NCI-H2227 (cell line): ENCODE results near the gene ATRNL1.

Experiments used
- DNase-seq: peaks from one replicate; lab custom pipeline; 2025; ENCODE audit not compliant: unreplicated experiment; lab: John Stamatoyannopoulos, UW

The ATRNL1 gene

GRCh38 chr10:115971921-115972320, 878.8 kb downstream of the ATRNL1 start:
- DNase-seq: no peak

GRCh38 chr10:115972426-115972825, 879.3 kb downstream of the ATRNL1 start:
- no peak for DNase-seq

DNA sequence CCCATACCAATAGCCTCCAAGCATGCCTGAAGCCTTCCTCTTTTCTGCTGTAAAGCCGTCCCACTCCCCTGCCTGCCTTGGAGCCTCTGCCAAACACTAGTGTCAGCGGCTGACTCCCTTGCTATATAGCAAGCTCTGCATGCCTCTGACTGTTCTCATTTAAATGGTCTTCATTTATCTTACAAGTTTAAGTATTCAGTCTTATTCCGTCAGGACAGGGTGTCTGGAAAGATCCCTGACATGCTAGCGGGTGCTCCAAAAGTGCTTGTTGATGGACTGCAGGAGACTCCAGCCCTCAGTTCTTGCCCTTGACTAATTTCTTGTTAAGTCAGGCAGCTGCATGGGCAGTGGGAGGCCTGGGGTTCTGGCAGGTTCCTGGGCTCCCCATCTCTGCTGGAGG, 881.2 kb downstream of the ATRNL1 start:
- DNase-seq: no peak

DNA sequence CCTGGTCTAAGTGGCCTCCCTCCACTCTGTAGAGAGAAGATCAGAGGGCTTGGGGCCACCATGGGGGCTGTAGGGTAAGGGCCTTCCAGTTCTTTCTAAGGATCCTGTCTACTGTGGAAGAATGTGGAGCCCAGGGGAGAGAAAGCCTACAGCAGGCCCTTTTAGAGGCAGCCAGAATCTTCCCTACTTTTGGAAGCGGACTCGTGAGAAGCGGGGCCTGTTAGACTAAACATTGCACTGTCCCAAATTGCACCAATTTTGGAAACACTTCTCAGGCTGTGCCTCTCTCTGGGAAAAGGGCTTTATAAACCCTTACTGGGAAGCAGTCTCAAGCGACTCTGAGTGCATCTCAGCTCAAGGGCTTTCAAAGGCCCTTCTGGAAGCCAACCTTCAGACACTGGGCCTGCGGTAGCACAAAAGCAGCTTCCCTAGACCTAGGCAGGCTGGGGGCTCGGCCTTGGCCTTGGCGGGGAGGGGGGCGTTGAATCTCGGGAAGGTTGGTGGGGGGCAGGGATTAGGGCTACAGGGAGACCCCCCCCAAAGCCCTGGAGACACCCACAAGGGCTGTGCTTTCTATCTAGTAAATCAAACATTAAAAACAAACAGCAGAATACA, 881.8 kb downstream of the ATRNL1 start:
- DNase-seq: no peak

DNA sequence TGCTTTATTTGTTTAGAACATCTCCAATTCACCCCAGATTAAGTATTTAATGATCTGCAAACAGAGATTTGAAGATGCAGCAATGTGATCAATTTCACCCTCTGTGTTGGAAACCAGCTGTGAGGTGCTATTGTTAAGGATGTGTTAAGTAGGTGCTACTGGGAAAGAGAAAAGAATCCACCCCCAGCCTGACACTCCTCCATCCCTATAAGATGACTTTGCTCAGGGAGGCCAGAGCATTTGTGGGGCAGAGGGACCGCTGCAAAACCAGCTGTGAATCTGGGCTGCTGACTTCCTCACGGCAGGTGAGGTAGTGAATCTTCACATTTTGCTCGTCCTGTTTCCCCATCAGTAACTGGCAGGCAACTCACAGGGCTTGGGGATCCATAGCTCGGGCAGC, 882.3 kb downstream of the ATRNL1 start:
- DNase-seq: no peak

GRCh38 chr10:115976342-115976741, 883.2 kb downstream of the ATRNL1 start:
- no peak for DNase-seq

GRCh38 chr10:115977855-115978254, 884.7 kb downstream of the ATRNL1 start:
- no peak for DNase-seq

- DNase-seq: no peak
These were observed 886.4 kb downstream of the ATRNL1 start for GRCh38 chr10:115979576-115979975.

DNA sequence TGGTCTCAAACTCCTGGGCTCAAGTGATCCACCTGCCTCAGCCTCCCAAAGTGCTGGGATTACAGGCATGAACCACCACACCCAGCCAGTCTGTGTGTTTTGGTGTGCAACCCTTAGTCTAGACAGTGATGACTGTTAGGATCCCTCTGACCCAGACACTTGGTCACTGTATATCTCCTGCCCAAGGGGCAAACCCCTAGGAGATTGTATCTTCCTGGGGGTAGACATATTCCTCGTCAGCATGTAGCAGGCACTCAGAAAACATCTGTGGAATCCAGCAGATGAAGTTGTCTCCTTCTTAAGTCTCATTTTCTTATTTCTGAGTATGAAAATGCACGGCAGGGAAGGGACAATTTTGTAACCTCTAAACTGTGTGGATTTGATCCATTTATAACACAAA, 887.3 kb downstream of the ATRNL1 start:
- DNase-seq: no peak

DNA sequence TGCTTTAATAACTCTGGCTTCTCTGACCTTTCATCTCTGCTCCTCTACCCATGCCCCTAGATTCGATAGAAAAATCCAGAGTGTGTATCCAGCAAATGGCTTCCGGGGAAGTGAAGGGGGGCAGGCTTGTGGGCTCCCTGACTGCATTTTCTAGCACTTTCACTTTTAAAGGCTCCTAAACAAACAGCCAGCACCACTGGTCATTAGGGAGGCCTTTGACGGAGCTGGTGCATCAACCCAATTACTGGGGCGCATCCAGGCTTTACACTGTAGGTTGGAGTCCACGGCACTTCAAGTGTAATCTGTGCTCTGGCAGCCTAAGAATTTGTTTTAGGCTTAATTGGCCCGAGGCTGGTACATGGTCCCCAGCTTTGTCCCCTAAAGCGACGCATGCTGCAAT, 887.9 kb downstream of the ATRNL1 start:
- DNase-seq: no peak

GRCh38 chr10:115982076-115982475, 888.9 kb downstream of the ATRNL1 start:
- DNase-seq: no peak

GRCh38 chr10:115982526-115982925, 889.4 kb downstream of the ATRNL1 start:
- no peak for DNase-seq

- DNase-seq: no peak
These were observed 892.6 kb downstream of the ATRNL1 start for GRCh38 chr10:115985786-115986185.

GRCh38 chr10:115988380-115988779, 895.2 kb downstream of the ATRNL1 start:
- no peak for DNase-seq

- DNase-seq: no peak
These were observed 896.5 kb downstream of the ATRNL1 start for GRCh38 chr10:115989621-115990020.

DNA sequence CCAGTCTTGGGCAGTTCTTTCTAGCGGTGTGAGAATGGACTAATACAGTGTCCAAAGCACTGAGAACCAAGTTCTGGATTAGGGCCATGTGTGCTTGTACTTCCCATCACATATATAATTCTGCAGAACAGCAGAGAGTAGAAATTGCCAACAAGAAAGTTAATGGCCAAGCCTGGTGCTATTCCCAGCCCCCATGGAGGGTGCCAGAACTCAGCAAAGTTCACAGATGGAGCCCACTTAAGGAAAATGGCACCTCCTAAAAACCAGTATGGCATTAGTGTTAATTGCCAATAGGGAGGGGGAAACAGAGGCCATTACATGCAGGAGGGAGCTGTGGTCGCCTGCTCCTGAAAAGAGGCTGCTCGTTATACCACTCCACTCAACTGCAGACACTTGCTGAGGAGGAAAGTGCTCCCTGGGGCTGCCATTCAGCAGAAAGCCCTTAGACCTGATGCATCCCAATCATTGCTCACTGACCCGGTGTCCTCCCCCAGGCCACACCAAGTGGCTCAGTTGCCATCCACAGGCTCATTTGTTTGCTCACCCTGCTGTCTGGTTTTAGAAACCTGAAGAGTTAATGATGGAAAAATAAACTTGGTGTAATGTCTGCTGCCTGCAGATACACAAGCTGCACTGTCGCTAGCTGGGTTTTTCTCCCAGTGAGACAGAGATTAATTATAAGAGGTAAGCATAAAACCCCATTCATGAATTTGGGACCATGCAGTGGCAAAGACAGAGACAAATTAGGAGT, 899.2 kb downstream of the ATRNL1 start:
- no peak for DNase-seq

GRCh38 chr10:115996031-115996430, 902.9 kb downstream of the ATRNL1 start:
- DNase-seq: no peak

DNA sequence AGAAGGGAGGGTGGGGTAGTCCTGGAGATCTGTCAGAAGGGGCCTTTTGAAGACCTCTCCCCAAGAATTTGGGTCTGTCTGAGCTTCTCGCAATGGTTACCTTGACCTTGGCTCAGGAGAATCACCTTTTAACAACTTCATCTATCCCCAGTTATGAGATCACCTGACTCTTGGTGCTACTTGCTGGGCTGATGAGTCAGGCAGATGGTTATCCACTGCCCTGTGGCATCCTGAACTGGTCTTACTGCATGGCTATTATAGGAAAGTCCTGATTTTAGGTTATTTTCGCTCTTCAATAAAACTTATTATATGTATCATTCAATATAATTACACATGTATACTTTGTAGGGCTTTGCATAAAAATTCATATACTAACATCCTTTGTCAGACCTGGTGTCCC, 905.1 kb downstream of the ATRNL1 start:
- DNase-seq: no peak
